Natural killer cell (primary cell): ENCODE measurements around the gene NELFE. TPM values are rescaled to one million over a fixed set of nuclear protein-coding genes. Genes with fewer than 3 reads are reported as not detected.
"Not testable (repeated sequence)": the region's sequence is repeated elsewhere in the genome, so short reads cannot be mapped to it uniquely, and the experiment has no call there.

Experiments used
- ATAC-seq, 3 donors: fragments of 150-1000 bp in 2 of 3; fragments of 200-7000 bp in 1 of 3; cut with Tn5 transposase; 1 replicate in 1 of 3; 2 replicates in 2 of 3; pipeline ENCODE4 v1.10.0; 2021; ENCODE audit warnings: mild to moderate bottlenecking in 2 of 3, moderate library complexity in 2 of 3
- DNase-seq, 2 donors: peaks; one replicate each; pipeline versions ENCODE4 v3.0.0 to v3.0.0-alpha.2; 2013 to 2021; ENCODE audit warnings: mixed read lengths in 1 of 2
- H3K27ac ChIP-seq: one replicate; pipeline ENCODE4 v1.5.1; 2013; ENCODE audit warnings: mild to moderate bottlenecking, low read length
- H3K27me3 ChIP-seq: one replicate; pipeline ENCODE4 v1.6.1; 2013; ENCODE audit warnings: low read length; ENCODE audit not compliant: control insufficient read depth, insufficient read depth
- H3K36me3 ChIP-seq: one replicate; pipeline ENCODE4 v1.6.1; 2013; ENCODE audit warnings: low read length; ENCODE audit not compliant: control insufficient read depth, insufficient read depth
- H3K4me1 ChIP-seq: one replicate; pipeline ENCODE4 v1.6.1; 2013; ENCODE audit warnings: low read length; ENCODE audit not compliant: control insufficient read depth, insufficient read depth
- H3K4me3 ChIP-seq: one replicate; pipeline ENCODE4 v1.5.1; 2013; ENCODE audit warnings: low read length
- H3K9me3 ChIP-seq: one replicate; pipeline ENCODE4 v1.6.1; 2013; ENCODE audit warnings: low read length; ENCODE audit not compliant: control insufficient read depth, insufficient read depth
- H3K27ac Mint-ChIP-seq, 2 donors: one replicate each; pipeline ENCODE4 v1.8.0; 2022; ENCODE audit warnings: mild to moderate bottlenecking in 2 of 2, mixed read lengths in 2 of 2, moderate library complexity in 1 of 2
- H3K27me3 Mint-ChIP-seq, 2 donors: one replicate each; pipeline ENCODE4 v1.8.0; 2022; ENCODE audit warnings: low read depth in 2 of 2, mixed read lengths in 2 of 2
- H3K36me3 Mint-ChIP-seq: one replicate; pipeline ENCODE4 v1.8.0; 2022; ENCODE audit warnings: mixed read lengths
- H3K4me1 Mint-ChIP-seq, 2 donors: one replicate each; pipeline ENCODE4 v1.8.0; 2022; ENCODE audit warnings: mixed read lengths in 2 of 2
- H3K4me3 Mint-ChIP-seq: one replicate; pipeline ENCODE4 v1.8.0; 2022; ENCODE audit warnings: mild to moderate bottlenecking, moderate library complexity, mixed read lengths
- H3K9me3 Mint-ChIP-seq, 2 donors: one replicate each; pipeline ENCODE4 v1.8.0; 2022; ENCODE audit warnings: mixed read lengths in 2 of 2
- CTCF ChIP-seq: fragments of 200-600 bp; IDR thresholded peaks from one replicate; pipeline ENCODE4 v1.8.0; 2022; ENCODE audit warnings: antibody characterized with exemption
- WGBS: methylation state at CpG from one replicate; pipeline ENCODE4 v1.1.7; 2013; ENCODE audit warnings: missing lambda C conversion rate; ENCODE audit not compliant: insufficient coverage; 5-methylcytosine and 5-hydroxymethylcytosine counted together
- intact Hi-C: fragments of 100-400 bp; cut with micrococcal nuclease; formaldehyde crosslinking; loops from one replicate; pipeline ENCODE4 v1.14.2; 2022
- total RNA-seq, 4 donors: library from RNA; stranded (reverse); fragments of 120-200 nt in 1 of 4; gene quantifications; one replicate each; pipeline versions ENCODE4 v1.2.3 to v1.2.4, GENCODE V29; 2013 to 2022

The NELFE gene
- total RNA-seq, 3 donors from 2014 or later (not counting 1 experiment from before 2014, with no cell fraction given), result 52.6 to 62.3 (median 56.3) TPM

- no peaks in the 10 kb centered on the region for H3K36me3 ChIP-seq
- no peak overlapping the region for H3K27ac ChIP-seq
- no peaks in the 10 kb centered on the region for H3K27me3 ChIP-seq
- H3K4me1 Mint-ChIP-seq, result no peaks in the 10 kb centered on the region
- no peaks in the 10 kb centered on the region for H3K36me3 Mint-ChIP-seq
- H3K4me3 Mint-ChIP-seq, result no peak overlapping the region
- no peaks in the 10 kb centered on the region for H3K9me3 Mint-ChIP-seq
- WGBS, result no CpG with 5 or more reads among the region's 3 CpGs
- no peaks in the 10 kb centered on the region for H3K27me3 Mint-ChIP-seq
- DNase-seq (no peak), ATAC-seq (no peak)
- TF ChIP-seq CTCF, result no peak
- H3K4me3 ChIP-seq, result no peak overlapping the region
- H3K27ac Mint-ChIP-seq, result no peak overlapping the region
- no peaks in the 10 kb centered on the region for H3K4me1 ChIP-seq
- no peaks in the 10 kb centered on the region for H3K9me3 ChIP-seq
- intact Hi-C loops, result no loop called here
These were observed 23.8 kb downstream of the NELFE start for GRCh38 chr6:31935021-31935420.

GRCh38 chr6:31933537-31933936 lies 25.2 kb downstream of the NELFE start:
- 92% methylated on average over 18 of the region's 19 CpGs for WGBS

GRCh38 chr6:31932137-31932536 lies 26.6 kb downstream of the NELFE start:
- H3K9me3 ChIP-seq, H3K9me3 Mint-ChIP-seq, H3K4me1 ChIP-seq, H3K36me3 ChIP-seq, H3K4me3 Mint-ChIP-seq, H3K4me3 ChIP-seq, H3K27me3 ChIP-seq, H3K27me3 Mint-ChIP-seq, DNase-seq, H3K4me1 Mint-ChIP-seq, intact Hi-C loops, H3K27ac Mint-ChIP-seq, H3K36me3 Mint-ChIP-seq, H3K27ac ChIP-seq, ATAC-seq: not testable (repeated sequence)
- WGBS, result 91% methylated on average over 21 of the region's 32 CpGs

More at GRCh38 chr6:31933537-31933936, 25.2 kb downstream of the NELFE start:
- no peaks in the 10 kb centered on the region for H3K27me3 Mint-ChIP-seq
- intact Hi-C loops, result no loop called here
- Histone ChIP-seq H3K9me3 (no peaks in the 10 kb centered on the region), H3K4me1 (no peaks in the 10 kb centered on the region), H3K36me3 (no peaks in the 10 kb centered on the region), H3K27me3 (no peaks in the 10 kb centered on the region), H3K4me3 (no peak overlapping the region), H3K27ac (no peak overlapping the region)
- no peaks in the 10 kb centered on the region for H3K9me3 Mint-ChIP-seq
- no peak for DNase-seq
- H3K36me3 Mint-ChIP-seq, result no peaks in the 10 kb centered on the region
- TF ChIP-seq CTCF, result no peak
- H3K4me1 Mint-ChIP-seq, result no peaks in the 10 kb centered on the region
- ATAC-seq, result no peak
- no peak overlapping the region for H3K27ac Mint-ChIP-seq
- H3K4me3 Mint-ChIP-seq, result no peak overlapping the region

- no peak for ATAC-seq
These were observed 27.8 kb downstream of the NELFE start for GRCh38 chr6:31930962-31931361.

More at GRCh38 chr6:31930962-31931361, 27.8 kb downstream of the NELFE start:
- H3K4me3 ChIP-seq, result no peak overlapping the region
- H3K4me3 Mint-ChIP-seq, result no peak overlapping the region
- 89% methylated on average over 1 of the region's 1 CpG for WGBS
- H3K27me3 Mint-ChIP-seq, result peaks cover 4 to 9% of the 10 kb centered on the region in 2 donors
- no peaks in the 10 kb centered on the region for H3K36me3 ChIP-seq
- intact Hi-C loops, result no loop called here
- H3K27ac ChIP-seq, result no peak overlapping the region
- H3K4me1 ChIP-seq, result no peaks in the 10 kb centered on the region
- H3K9me3 Mint-ChIP-seq, result no peaks in the 10 kb centered on the region
- H3K4me1 Mint-ChIP-seq, result no peaks in the 10 kb centered on the region
- DNase-seq, result no peak
- no peaks in the 10 kb centered on the region for H3K27me3 ChIP-seq
- TF ChIP-seq CTCF, result no peak
- H3K36me3 Mint-ChIP-seq, result no peaks in the 10 kb centered on the region
- H3K27ac Mint-ChIP-seq, result no peak overlapping the region
- H3K9me3 ChIP-seq, result no peaks in the 10 kb centered on the region
